GM12892 (cell line): ENCODE measurements around the gene SMO.

Experiments
- POLR2A ChIP-seq: IDR thresholded peaks from 2 replicates; pipeline ENCODE4 v1.6.1; 2011; ENCODE audit warnings: low read depth, low read length, control low read depth
- POLR2AphosphoS5 ChIP-seq: IDR thresholded peaks from 2 replicates; pipeline ENCODE4 v1.6.1; 2011; ENCODE audit warnings: low read depth, low read length, control low read depth
- TAF1 ChIP-seq: IDR thresholded peaks from 2 replicates; pipeline ENCODE4 v1.6.1; 2011; ENCODE audit warnings: low read depth, mild to moderate bottlenecking, control low read depth, low read length, borderline replicate concordance

DNA sequence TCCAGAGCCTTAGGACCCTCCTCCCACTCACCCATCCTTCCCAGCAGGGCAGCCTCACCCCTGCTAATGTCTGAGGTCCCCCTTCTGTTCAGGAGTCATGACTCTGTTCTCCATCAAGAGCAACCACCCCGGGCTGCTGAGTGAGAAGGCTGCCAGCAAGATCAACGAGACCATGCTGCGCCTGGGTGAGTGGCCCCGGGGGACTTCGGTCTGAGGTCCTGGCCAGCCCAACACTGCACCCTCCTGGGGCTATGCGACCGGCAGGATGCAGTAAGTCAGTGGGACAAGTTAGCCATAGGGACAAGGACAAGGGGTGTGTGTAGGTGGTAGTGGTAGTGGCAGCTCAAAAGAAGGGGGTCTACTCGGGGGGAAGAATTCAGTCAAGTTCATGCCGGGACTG is 20.2 kb downstream of the SMO start:
- TF ChIP-seq POLR2A = no peak
- TF ChIP-seq POLR2AphosphoS5 = no peak
- TF ChIP-seq TAF1 = no peak
